SK-N-SH treated with all-trans-retinoic acid at 6 μM for 48 hours (cell line): ENCODE data around the gene USP54.

Experiments used
- ATAC-seq: fragments of 200-7000 bp; cut with Tn5 transposase; 3 replicates; pipeline ENCODE4 v1.9.1; 2020; ENCODE audit warnings: mild to moderate bottlenecking, moderate library complexity
- ARNTL ChIP-seq: fragments of 450-650 bp; formaldehyde crosslinking; IDR thresholded peaks from 2 replicates; pipeline ENCODE4 v1.5.0; 2020; ENCODE audit warnings: low read depth, mild to moderate bottlenecking, moderate library complexity, borderline replicate concordance
- BACH2 ChIP-seq: fragments of 250-450 bp; sonication (Bioruptor Pico); IDR thresholded peaks from 2 replicates; pipeline ENCODE4 v1.9.0; 2021; ENCODE audit warnings: mild to moderate bottlenecking, borderline replicate concordance
- CSDC2 ChIP-seq: fragments of 250-450 bp; sonication (Bioruptor Pico); IDR thresholded peaks from 2 replicates; pipeline ENCODE4 v1.5.0; 2020; ENCODE audit warnings: mild to moderate bottlenecking, moderate library complexity
- ESRRG ChIP-seq: fragments of 250-450 bp; sonication (Bioruptor Pico); IDR thresholded peaks from 2 replicates; pipeline ENCODE4 v1.6.1; 2021; ENCODE audit warnings: mild to moderate bottlenecking
- GLIS3 ChIP-seq: fragments of 250-450 bp; sonication (Bioruptor Pico); IDR thresholded peaks from 2 replicates; pipeline ENCODE4 v1.5.0; 2020; ENCODE audit warnings: mild to moderate bottlenecking, moderate library complexity
- ISL1 ChIP-seq: fragments of 250-450 bp; sonication (Bioruptor Pico); IDR thresholded peaks from 2 replicates; pipeline ENCODE4 v2.1.2; 2022; ENCODE audit warnings: mild to moderate bottlenecking, moderate library complexity
- OSR1 ChIP-seq: fragments of 250-450 bp; sonication (Bioruptor Pico); IDR thresholded peaks from 2 replicates; pipeline ENCODE4 v1.8.0; 2022; ENCODE audit warnings: moderate library complexity, mild to moderate bottlenecking, inconsistent platforms
- PPARA ChIP-seq: fragments of 250-450 bp; sonication (Bioruptor Pico); IDR thresholded peaks from 2 replicates; pipeline ENCODE4 v1.5.0; 2020; ENCODE audit warnings: mild to moderate bottlenecking, borderline replicate concordance
- RARB ChIP-seq: fragments of 250-450 bp; sonication (Bioruptor Pico); IDR thresholded peaks from 2 replicates; pipeline ENCODE4 v1.8.0; 2021; ENCODE audit warnings: mild to moderate bottlenecking, moderate library complexity
- SNAI2 ChIP-seq: fragments of 250-450 bp; sonication (Bioruptor Pico); IDR thresholded peaks from 2 replicates; pipeline ENCODE4 v1.5.0; 2020; ENCODE audit warnings: mild to moderate bottlenecking, moderate library complexity
- TCF4 ChIP-seq: fragments of 250-450 bp; sonication (Bioruptor Pico); IDR thresholded peaks from 2 replicates; pipeline ENCODE4 v1.8.0; 2021; ENCODE audit warnings: mild to moderate bottlenecking, moderate library complexity, borderline replicate concordance
- TOX ChIP-seq: fragments of 250-450 bp; sonication (Bioruptor Pico); IDR thresholded peaks from 2 replicates; pipeline ENCODE4 v1.8.0; 2021; ENCODE audit warnings: mild to moderate bottlenecking, moderate library complexity, borderline replicate concordance
- ZC3H10 ChIP-seq: fragments of 250-450 bp; sonication (Bioruptor Pico); IDR thresholded peaks from 2 replicates; pipeline ENCODE4 v1.5.1; 2021; ENCODE audit warnings: mild to moderate bottlenecking, moderate library complexity
- ZFP3 ChIP-seq: fragments of 250-450 bp; sonication (Bioruptor Pico); IDR thresholded peaks from 2 replicates; pipeline ENCODE4 v1.5.0; 2020; ENCODE audit warnings: mild to moderate bottlenecking, moderate library complexity
- ZFP30 ChIP-seq: fragments of 450-650 bp; formaldehyde crosslinking; IDR thresholded peaks from 2 replicates; pipeline ENCODE4 v1.5.0; 2022; ENCODE audit warnings: mild to moderate bottlenecking, moderate library complexity
- ZNF565 ChIP-seq: fragments of 450-650 bp; formaldehyde crosslinking; conservative IDR thresholded peaks from 2 replicates; pipeline ENCODE4 v1.5.0; 2020; ENCODE audit warnings: low read depth, mild to moderate bottlenecking, moderate library complexity
- ZNF70 ChIP-seq: fragments of 450-650 bp; formaldehyde crosslinking; IDR thresholded peaks from 2 replicates; pipeline ENCODE4 v1.5.0; 2020; ENCODE audit warnings: mild to moderate bottlenecking, moderate library complexity
- ZNF8 ChIP-seq: fragments of 450-650 bp; formaldehyde crosslinking; IDR thresholded peaks from 2 replicates; pipeline ENCODE4 v1.5.0; 2020; ENCODE audit warnings: mild to moderate bottlenecking, moderate library complexity
- TF ChIP-seq, protein P1 (sequence below): fragments of 250-450 bp; sonication (Bioruptor Pico); IDR thresholded peaks from 2 replicates; pipeline ENCODE4 v1.5.0; 2020; ENCODE audit warnings: mild to moderate bottlenecking, moderate library complexity
- TF ChIP-seq, protein P2 (sequence below): fragments of 250-450 bp; sonication (Bioruptor Pico); IDR thresholded peaks from 2 replicates; pipeline ENCODE4 v1.5.1; 2020; ENCODE audit warnings: low read depth, mild to moderate bottlenecking, moderate library complexity
- TF ChIP-seq, protein P3 (sequence below): fragments of 250-450 bp; sonication (Bioruptor Pico); IDR thresholded peaks from 2 replicates; pipeline ENCODE4 v1.8.0; 2020; ENCODE audit warnings: mild to moderate bottlenecking, moderate library complexity, borderline replicate concordance
- TF ChIP-seq, protein P4 (sequence below): fragments of 250-450 bp; sonication (Bioruptor Pico); IDR thresholded peaks from 2 replicates; pipeline ENCODE4 v1.8.0; 2021; ENCODE audit warnings: low read depth, mild to moderate bottlenecking, moderate library complexity, borderline replicate concordance

Gene USP54

DNA sequence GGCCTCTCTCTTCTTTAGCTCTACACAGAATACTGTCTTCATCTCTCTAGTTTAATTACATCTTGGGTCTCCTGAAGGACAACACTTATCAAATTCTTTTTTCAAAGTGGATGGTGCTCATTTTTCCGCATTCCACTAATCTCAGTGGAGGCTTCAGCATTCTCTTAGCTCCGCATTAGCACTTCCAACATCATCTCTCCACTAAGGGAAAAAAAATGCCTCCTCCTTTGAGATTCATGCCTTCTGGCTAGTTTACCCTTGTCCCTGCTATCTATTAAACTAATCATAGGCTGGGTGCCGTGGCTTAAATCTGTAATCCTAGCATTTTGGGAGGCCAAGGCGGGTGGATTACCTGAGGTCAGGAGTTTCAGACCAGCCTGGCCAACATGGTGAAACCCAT lies 104.5 kb downstream of the USP54 start (continued):
- TF ChIP-seq ZC3H10 (CRISPR knock-in tag) (no peak), BACH2 (CRISPR knock-in tag) (no peak)
- TF ChIP-seq, all 23 proteins: peak for 0

DNA sequence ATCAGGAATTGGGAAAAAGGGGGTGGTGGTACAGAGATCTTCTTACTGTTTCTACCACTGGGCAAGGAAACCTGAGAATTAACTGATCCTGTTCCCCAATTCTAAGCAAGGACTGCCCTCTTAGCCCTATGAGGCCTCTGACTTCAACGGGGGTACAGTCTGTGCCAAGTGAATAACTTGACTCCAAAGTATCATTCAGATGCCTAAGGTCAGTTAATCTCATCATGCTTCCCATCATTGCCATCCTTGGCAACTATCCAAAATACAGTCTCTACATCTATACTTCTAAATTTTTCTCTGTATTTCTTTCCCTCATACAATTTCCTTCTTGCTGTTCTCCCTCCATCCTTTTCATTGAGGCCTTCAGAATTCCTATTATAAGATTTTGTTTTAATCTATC lies 105.8 kb downstream of the USP54 start:
- TF ChIP-seq ZNF70 (CRISPR knock-in tag) (no peak), OSR1 (CRISPR knock-in tag) (no peak), PPARA (no peak), BACH2 (CRISPR knock-in tag) (no peak), ARNTL (no peak), TCF4 (CRISPR knock-in tag) (no peak), SNAI2 (CRISPR knock-in tag) (no peak), RARB (CRISPR knock-in tag) (no peak), ZFP30 (no peak), TOX (no peak)
- no peak; the same call in 1 of the 3 replicates for ATAC-seq

DNA sequence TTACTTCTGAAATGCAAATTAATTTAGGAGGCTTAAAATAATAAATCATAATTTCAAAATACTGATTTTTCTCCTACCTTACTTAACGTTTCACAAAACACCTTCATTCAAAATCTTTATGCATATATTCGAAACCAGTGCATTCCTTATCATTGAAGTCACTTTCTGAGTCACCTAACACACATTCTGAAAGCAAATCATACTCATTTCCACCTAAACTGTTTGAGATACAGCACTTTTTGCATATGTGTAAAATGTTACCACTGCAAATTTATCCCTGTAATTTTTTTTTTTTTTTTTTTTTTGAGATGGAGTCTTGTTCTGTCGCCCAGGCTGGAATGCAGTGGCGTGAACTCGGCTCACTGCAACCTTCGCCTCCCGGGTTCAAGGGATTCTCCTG lies 111.0 kb downstream of the USP54 start:
- TF ChIP-seq ZFP30 (no peak), ZNF565 (CRISPR knock-in tag) (no peak), RARB (CRISPR knock-in tag) (no peak), GLIS3 (CRISPR knock-in tag) (no peak), ARNTL (no peak), ESRRG (CRISPR knock-in tag) (no peak), SNAI2 (CRISPR knock-in tag) (no peak), ZC3H10 (CRISPR knock-in tag) (no peak)
- TF ChIP-seq, protein P1, sequence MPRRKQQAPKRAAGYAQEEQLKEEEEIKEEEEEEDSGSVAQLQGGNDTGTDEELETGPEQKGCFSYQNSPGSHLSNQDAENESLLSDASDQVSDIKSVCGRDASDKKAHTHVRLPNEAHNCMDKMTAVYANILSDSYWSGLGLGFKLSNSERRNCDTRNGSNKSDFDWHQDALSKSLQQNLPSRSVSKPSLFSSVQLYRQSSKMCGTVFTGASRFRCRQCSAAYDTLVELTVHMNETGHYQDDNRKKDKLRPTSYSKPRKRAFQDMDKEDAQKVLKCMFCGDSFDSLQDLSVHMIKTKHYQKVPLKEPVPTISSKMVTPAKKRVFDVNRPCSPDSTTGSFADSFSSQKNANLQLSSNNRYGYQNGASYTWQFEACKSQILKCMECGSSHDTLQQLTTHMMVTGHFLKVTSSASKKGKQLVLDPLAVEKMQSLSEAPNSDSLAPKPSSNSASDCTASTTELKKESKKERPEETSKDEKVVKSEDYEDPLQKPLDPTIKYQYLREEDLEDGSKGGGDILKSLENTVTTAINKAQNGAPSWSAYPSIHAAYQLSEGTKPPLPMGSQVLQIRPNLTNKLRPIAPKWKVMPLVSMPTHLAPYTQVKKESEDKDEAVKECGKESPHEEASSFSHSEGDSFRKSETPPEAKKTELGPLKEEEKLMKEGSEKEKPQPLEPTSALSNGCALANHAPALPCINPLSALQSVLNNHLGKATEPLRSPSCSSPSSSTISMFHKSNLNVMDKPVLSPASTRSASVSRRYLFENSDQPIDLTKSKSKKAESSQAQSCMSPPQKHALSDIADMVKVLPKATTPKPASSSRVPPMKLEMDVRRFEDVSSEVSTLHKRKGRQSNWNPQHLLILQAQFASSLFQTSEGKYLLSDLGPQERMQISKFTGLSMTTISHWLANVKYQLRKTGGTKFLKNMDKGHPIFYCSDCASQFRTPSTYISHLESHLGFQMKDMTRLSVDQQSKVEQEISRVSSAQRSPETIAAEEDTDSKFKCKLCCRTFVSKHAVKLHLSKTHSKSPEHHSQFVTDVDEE (CRISPR knock-in tag), result no peak
- TF ChIP-seq, protein P2, sequence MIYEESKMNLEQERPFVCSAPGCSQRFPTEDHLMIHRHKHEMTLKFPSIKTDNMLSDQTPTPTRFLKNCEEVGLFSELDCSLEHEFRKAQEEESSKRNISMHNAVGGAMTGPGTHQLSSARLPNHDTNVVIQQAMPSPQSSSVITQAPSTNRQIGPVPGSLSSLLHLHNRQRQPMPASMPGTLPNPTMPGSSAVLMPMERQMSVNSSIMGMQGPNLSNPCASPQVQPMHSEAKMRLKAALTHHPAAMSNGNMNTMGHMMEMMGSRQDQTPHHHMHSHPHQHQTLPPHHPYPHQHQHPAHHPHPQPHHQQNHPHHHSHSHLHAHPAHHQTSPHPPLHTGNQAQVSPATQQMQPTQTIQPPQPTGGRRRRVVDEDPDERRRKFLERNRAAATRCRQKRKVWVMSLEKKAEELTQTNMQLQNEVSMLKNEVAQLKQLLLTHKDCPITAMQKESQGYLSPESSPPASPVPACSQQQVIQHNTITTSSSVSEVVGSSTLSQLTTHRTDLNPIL (CRISPR knock-in tag), result no peak
- TF ChIP-seq, protein P3, sequence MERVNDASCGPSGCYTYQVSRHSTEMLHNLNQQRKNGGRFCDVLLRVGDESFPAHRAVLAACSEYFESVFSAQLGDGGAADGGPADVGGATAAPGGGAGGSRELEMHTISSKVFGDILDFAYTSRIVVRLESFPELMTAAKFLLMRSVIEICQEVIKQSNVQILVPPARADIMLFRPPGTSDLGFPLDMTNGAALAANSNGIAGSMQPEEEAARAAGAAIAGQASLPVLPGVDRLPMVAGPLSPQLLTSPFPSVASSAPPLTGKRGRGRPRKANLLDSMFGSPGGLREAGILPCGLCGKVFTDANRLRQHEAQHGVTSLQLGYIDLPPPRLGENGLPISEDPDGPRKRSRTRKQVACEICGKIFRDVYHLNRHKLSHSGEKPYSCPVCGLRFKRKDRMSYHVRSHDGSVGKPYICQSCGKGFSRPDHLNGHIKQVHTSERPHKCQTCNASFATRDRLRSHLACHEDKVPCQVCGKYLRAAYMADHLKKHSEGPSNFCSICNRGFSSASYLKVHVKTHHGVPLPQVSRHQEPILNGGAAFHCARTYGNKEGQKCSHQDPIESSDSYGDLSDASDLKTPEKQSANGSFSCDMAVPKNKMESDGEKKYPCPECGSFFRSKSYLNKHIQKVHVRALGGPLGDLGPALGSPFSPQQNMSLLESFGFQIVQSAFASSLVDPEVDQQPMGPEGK, result no peak
- peak; percentile 65 for ATAC-seq

DNA sequence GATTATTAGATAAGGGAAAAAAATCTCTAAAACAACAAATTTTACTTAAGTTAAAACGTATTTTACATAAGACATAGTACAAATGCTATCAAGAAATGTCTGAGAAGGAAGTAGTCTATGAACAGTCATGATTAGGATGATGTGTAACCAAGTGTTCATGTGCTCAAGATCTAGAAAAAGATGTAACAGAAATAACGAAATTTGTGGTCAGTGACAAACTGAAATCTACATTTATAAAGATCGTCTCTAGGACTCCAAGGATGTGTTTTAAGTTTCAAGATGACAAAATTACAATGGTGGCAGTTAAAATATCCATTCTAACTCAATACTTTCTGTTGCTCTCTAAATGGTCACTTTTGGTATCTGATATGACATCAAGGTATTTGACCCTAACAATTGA lies 112.5 kb downstream of the USP54 start:
- no peak for ATAC-seq
- TF ChIP-seq, protein P4, sequence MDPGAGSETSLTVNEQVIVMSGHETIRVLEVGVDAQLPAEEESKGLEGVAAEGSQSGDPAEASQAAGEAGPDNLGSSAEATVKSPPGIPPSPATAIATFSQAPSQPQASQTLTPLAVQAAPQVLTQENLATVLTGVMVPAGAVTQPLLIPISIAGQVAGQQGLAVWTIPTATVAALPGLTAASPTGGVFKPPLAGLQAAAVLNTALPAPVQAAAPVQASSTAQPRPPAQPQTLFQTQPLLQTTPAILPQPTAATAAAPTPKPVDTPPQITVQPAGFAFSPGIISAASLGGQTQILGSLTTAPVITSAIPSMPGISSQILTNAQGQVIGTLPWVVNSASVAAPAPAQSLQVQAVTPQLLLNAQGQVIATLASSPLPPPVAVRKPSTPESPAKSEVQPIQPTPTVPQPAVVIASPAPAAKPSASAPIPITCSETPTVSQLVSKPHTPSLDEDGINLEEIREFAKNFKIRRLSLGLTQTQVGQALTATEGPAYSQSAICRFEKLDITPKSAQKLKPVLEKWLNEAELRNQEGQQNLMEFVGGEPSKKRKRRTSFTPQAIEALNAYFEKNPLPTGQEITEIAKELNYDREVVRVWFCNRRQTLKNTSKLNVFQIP, result no peak
- TF ChIP-seq ZFP3 (CRISPR knock-in tag) (no peak), ZNF70 (CRISPR knock-in tag) (no peak), ZC3H10 (CRISPR knock-in tag) (no peak), OSR1 (CRISPR knock-in tag) (no peak), RARB (CRISPR knock-in tag) (no peak), PPARA (no peak), BACH2 (CRISPR knock-in tag) (no peak), ZNF565 (CRISPR knock-in tag) (no peak), ISL1 (CRISPR knock-in tag) (no peak), CSDC2 (no peak), GLIS3 (CRISPR knock-in tag) (no peak), ZFP30 (no peak), SNAI2 (CRISPR knock-in tag) (no peak), ZNF8 (no peak)
- TF ChIP-seq, protein P2 (CRISPR knock-in tag), result no peak
